Measurements from ENCODE around the gene B3GALNT1.

DNA sequence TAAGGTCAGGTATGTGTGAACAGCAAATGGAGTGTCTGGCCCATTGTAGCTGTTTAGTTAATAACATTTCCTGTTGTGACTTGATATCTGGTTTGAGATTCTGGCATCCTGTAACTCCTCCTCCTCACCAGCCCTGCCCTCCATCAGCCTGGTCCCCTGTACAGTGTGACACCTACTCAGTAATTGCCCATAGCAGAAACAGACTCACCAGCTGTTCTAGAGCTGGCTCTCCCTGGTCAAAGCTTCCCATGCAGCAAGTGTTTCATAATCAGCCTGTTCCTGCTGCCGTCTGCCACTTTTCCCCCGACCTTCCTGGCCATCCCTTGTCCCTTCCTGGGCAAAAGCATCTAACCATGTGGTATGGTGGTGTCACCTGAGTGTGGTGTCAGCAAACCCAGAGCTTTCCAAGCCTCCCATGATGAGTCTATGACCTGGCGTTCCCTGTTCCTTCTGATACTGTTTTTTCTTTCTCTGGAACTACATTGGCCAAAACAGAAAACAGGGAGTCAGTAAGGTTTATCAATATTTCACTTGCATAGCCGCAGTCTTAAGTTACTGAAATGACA lies 55.4 kb downstream of the B3GALNT1 start:
- TF ChIP-seq, protein P1, sequence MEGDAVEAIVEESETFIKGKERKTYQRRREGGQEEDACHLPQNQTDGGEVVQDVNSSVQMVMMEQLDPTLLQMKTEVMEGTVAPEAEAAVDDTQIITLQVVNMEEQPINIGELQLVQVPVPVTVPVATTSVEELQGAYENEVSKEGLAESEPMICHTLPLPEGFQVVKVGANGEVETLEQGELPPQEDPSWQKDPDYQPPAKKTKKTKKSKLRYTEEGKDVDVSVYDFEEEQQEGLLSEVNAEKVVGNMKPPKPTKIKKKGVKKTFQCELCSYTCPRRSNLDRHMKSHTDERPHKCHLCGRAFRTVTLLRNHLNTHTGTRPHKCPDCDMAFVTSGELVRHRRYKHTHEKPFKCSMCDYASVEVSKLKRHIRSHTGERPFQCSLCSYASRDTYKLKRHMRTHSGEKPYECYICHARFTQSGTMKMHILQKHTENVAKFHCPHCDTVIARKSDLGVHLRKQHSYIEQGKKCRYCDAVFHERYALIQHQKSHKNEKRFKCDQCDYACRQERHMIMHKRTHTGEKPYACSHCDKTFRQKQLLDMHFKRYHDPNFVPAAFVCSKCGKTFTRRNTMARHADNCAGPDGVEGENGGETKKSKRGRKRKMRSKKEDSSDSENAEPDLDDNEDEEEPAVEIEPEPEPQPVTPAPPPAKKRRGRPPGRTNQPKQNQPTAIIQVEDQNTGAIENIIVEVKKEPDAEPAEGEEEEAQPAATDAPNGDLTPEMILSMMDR (IDR thresholded peaks at IDR 0.05) = no peak
- TF ChIP-seq POLR2AphosphoS5 (IDR thresholded peaks at IDR 0.05) (no peak), POLR2A (IDR thresholded peaks at IDR 0.05) (no peak)
